HG02970 (cell line): ENCODE data around the gene ZC3H18.

Experiments
- ATAC-seq: cut with Tn5 transposase; IDR thresholded peaks from one replicate; pipeline ENCODE4 v1.9.1; 2021; ENCODE audit warnings: mild to moderate bottlenecking, moderate library complexity, moderate number of reproducible peaks; ENCODE audit not compliant: unreplicated experiment, low FRiP score

The ZC3H18 gene

GRCh38 chr16:88569985-88570690 is at the start of gene ZC3H18:
ZC3H18 (plus strand) TSS chr16:88570403; CDS start chr16:88577124, 6,721 bp downstream.
- peak; percentile 74 for ATAC-seq

DNA sequence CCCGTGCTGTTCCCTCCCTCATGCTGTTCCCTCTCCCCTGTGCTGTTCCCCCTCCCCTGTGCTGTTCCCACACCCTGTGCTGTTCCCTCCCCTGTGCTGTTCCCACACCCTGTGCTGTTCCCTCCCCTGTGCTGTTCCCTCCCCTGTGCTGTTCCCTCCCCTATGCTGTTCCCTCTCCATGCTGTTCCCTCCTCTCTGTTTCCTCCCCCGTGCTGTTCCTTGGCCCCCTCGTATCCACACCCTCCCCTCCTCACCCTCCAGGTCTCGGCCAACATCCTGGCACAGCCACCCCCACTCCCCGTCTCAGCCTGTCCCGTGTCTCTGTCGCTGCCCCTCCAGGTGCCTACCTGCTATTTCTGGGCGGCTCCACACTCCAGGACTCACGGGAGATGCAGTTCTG is 48.5 kb upstream of the ZC3H18 start:
- no peak for ATAC-seq

- ATAC-seq = no peak
These were observed 47.8 kb upstream of the ZC3H18 start for GRCh38 chr16:88522276-88522949.

- no peak for ATAC-seq
These were observed 46.7 kb upstream of the ZC3H18 start for GRCh38 chr16:88523309-88524161.

- no peak for ATAC-seq
These were observed 45.8 kb upstream of the ZC3H18 start for GRCh38 chr16:88524274-88524972.

DNA sequence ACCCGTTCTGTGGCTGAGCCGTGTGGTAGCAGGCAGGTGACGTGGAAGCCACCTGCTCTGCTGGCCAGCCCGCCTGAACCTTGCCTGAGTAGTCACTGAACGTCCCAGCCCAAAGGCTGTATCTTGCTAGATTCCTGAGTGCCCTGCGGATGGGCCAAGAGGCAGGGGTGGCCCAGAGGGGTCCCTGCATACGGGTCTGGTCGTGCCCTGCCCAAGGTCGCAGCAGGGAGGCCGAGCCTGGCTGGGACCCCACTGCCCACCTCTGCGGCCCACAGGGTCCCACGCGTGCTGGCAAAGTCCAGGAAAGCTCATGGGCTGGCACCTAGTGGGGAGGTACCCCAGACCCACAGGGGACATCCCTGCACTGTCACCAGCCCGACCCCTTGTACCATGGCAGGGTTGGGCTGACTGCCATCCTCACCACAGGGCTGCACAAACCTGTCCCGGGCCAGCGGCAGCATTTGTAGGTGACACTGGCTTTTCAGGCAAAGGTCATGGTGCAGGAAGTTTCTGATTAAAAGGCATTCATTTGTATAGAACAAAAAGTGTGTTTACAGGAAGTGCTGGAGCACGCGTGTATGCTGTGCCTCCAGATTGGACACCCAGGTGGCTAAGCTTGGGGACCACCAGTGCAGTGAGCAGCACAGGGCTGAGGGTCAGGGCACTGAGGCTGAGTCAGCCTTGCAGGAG is 45.1 kb upstream of the ZC3H18 start:
- ATAC-seq = no peak

- ATAC-seq = no peak
These were observed 44.6 kb upstream of the ZC3H18 start for GRCh38 chr16:88525663-88525990.

- no peak for ATAC-seq
These were observed 43.9 kb upstream of the ZC3H18 start for GRCh38 chr16:88526008-88526905.

- no peak for ATAC-seq
These were observed 43.4 kb upstream of the ZC3H18 start for GRCh38 chr16:88526906-88527185.

GRCh38 chr16:88527186-88527936 is 42.8 kb upstream of the ZC3H18 start:
- no peak for ATAC-seq

DNA sequence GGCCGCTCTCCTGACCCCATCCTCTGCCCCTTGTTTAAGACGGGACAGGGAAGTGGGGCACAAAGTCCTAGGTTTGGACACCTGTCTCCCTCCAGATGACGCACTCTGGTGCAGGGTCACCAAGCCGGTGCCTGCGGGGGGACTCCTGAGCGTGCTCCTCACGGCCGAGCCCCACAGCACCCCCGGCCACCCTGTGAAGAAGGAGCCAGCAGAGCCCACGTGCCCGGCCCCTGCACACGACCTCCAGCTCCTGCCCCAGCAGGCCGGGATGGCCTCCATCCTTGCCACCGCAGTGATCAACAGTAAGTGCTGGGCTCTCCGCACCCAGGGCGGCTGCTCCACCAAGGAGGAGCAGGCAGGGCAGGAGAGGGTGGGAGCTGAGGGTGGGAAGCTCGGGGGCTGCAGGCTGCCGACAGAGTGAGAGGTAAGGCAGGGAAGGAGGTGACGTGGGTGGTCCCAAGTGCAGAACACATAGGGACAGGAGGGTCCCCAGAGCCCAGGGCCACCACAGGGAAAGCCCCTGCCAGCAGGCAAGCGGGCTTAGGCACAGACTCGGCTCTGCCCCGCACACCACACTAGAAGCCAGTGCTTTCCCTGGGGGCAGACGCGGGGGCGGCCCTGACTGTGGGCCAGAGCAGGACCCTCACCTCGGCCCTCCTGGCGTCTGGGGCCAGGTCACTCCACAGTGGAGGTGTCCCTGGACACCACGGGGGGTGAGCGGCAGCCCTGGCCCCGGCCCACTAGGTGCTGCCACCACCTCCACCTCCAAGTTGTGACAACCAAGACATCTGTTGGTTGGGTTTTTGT is 42.1 kb upstream of the ZC3H18 start:
- no peak for ATAC-seq

DNA sequence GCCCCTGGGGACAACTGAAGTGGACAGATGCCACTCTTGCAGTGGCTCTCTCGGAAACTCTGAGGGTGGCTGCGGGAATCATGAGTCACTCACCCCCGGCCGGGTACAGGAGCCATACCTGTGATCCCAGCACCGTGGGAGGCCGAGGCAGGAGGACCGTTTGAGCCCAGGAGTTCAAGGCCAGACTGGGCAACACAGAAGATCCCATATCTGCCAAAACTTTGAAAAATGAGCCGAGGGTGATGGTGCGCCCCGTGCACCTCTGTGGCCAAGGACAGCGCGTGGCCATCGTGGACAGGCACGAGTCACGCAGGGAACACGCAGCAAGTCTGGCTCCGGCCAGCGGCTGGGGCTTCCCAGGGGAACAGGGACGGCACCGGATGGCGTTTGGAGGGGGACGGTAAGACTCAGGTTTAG is 41.3 kb upstream of the ZC3H18 start:
- no peak for ATAC-seq

DNA sequence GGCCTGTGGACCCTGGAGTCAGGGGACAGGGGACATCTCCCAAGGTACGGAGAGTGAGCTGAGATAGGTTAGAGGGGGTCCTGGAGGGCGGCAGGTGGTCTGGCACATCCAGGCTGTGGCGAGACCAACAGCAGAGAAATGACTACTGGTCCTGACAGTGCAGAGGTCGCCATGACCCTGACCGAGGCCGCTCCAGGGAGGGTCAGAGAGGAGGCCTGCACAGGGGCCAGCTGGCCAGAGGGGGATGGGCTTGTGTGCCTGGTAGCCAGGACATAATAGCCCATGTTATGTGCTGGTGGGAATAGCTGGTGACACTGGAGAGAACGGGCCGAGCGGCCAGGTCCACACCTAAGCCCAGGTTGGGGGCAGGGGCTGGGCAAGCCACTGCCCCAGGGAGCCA is 40.6 kb upstream of the ZC3H18 start:
- ATAC-seq = no peak

DNA sequence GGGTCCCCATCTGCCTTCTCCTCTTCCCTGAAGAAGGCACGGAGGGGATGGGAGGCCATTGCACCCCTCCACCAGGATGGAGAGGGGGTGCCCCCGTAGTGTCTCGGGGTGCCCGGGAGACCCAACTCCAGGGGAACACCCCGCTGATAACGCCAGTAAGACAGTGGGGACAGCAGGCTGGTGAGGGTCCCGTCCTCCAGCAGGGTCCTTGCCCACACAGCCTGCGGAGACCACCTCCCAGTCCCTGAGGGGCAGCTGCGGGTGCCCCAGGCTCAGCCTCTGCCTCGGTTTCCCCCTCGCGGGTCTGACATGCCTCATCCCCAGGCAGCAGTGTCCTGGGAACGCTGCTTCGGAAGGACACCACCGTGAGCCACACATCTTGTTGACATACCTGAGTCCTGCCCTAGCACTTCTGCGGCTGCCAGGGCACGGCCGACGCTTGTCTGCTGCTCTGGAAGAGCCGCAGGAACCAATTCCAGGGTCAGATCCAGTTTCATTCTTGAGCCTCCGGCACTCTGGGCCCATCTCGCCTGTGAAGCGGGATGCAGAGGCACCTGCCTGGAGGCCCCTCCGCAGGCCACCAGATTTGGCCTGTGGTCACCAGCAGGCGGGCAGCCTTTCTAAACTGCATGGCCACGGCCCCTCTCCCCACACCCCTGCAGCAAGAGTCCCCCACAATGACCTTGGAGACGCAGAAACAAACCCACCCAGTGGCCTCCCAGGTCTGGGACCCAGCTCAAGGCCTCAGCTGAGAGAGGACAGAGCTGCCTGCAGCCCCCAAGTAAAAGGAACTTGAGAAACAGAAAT is 39.9 kb upstream of the ZC3H18 start:
- ATAC-seq = no peak

- ATAC-seq = no peak
These were observed 39.4 kb upstream of the ZC3H18 start for GRCh38 chr16:88530858-88531203.

GRCh38 chr16:88531346-88531745 is 38.9 kb upstream of the ZC3H18 start:
- ATAC-seq = no peak

- no peak for ATAC-seq
These were observed 38.2 kb upstream of the ZC3H18 start for GRCh38 chr16:88531931-88532433.
